ENCODE results near the gene FKBP9.
"Not testable (repeated sequence)": the region's sequence is repeated elsewhere in the genome, so short reads cannot be mapped to it uniquely, and the experiment has no call there.

FKBP9 gene

GRCh38 chr7:32948202-32948601, 9.0 kb upstream of the FKBP9 start:
- Histone ChIP-seq H3K9me3 (ENCODE audit: control insufficient read depth in 2 of 2, low read length in 2 of 2) (peaks cover 6 to 8% of the 10 kb centered on the region in 2 donors), H3K4me1 (ENCODE audit: control insufficient read depth in 2 of 2, insufficient read depth in 2 of 2, low read length in 2 of 2) (peaks cover 0 to under 1% of the 10 kb centered on the region in 2 donors), H3K4me3 (ENCODE audit: low read length in 2 of 2) (no peak overlapping the region), H3K27me3 (ENCODE audit: control insufficient read depth in 2 of 2, insufficient read depth in 2 of 2, low read length in 2 of 2) (no peaks in the 10 kb centered on the region), H3K27ac (ENCODE audit: low read depth in 2 of 2, low read length in 2 of 2) (no peak overlapping the region), H3K9ac (ENCODE audit: low read depth in 1 of 2, low read length in 2 of 2) (no peak overlapping the region), H3K36me3 (ENCODE audit: control insufficient read depth in 2 of 2, insufficient read depth in 2 of 2, low read length in 2 of 2) (no peaks in the 10 kb centered on the region)

GRCh38 chr7:32952876-32953275, 4.4 kb upstream of the FKBP9 start:
- Histone ChIP-seq H3K27ac (ENCODE audit: low read depth in 2 of 2, low read length in 2 of 2) (no peak overlapping the region), H3K36me3 (ENCODE audit: control insufficient read depth in 2 of 2, insufficient read depth in 2 of 2, low read length in 2 of 2) (no peaks in the 10 kb centered on the region), H3K4me1 (ENCODE audit: control insufficient read depth in 2 of 2, insufficient read depth in 2 of 2, low read length in 2 of 2) (peaks cover 2% of the 10 kb centered on the region in 2 donors), H3K27me3 (ENCODE audit: control insufficient read depth in 2 of 2, insufficient read depth in 2 of 2, low read length in 2 of 2) (no peaks in the 10 kb centered on the region), H3K9me3 (ENCODE audit: control insufficient read depth in 2 of 2, low read length in 2 of 2) (peaks cover 2 to 8% of the 10 kb centered on the region in 2 donors), H3K4me3 (ENCODE audit: low read length in 2 of 2) (no peak overlapping the region), H3K9ac (ENCODE audit: low read depth in 1 of 2, low read length in 2 of 2) (no peak overlapping the region)

GRCh38 chr7:32958046-32959025, 1.1 kb downstream of the FKBP9 start:
- Histone ChIP-seq H3K4me1 (ENCODE audit: control insufficient read depth in 2 of 2, insufficient read depth in 2 of 2, low read length in 2 of 2) (peaks cover 6 to 12% of the 10 kb centered on the region in 2 donors), H3K4me3 (ENCODE audit: low read length in 2 of 2) (peak overlapping the region; percentile 85 to 95), H3K36me3 (ENCODE audit: control insufficient read depth in 2 of 2, insufficient read depth in 2 of 2, low read length in 2 of 2) (no peaks in the 10 kb centered on the region), H3K9me3 (ENCODE audit: control insufficient read depth in 2 of 2, low read length in 2 of 2) (no peaks in the 10 kb centered on the region), H3K27ac (ENCODE audit: low read depth in 2 of 2, low read length in 2 of 2) (peak overlapping the region; percentile 95), H3K9ac (ENCODE audit: low read depth in 1 of 2, low read length in 2 of 2) (peak overlapping the region; percentile 84 to 95), H3K27me3 (ENCODE audit: control insufficient read depth in 2 of 2, insufficient read depth in 2 of 2, low read length in 2 of 2) (no peaks in the 10 kb centered on the region)

GRCh38 chr7:32963880-32964301, 6.7 kb downstream of the FKBP9 start:
- H3K27ac ChIP-seq (ENCODE audit: low read depth in 2 of 2, low read length in 2 of 2); H3K4me3 ChIP-seq (ENCODE audit: low read length in 2 of 2); H3K4me1 ChIP-seq (ENCODE audit: control insufficient read depth in 2 of 2, insufficient read depth in 2 of 2, low read length in 2 of 2); H3K36me3 ChIP-seq (ENCODE audit: control insufficient read depth in 2 of 2, insufficient read depth in 2 of 2, low read length in 2 of 2); H3K27me3 ChIP-seq (ENCODE audit: control insufficient read depth in 2 of 2, insufficient read depth in 2 of 2, low read length in 2 of 2); H3K9me3 ChIP-seq (ENCODE audit: control insufficient read depth in 2 of 2, low read length in 2 of 2); H3K9ac ChIP-seq (ENCODE audit: low read depth in 1 of 2, low read length in 2 of 2): not testable (repeated sequence)

- H3K9me3 ChIP-seq (ENCODE audit: control insufficient read depth in 2 of 2, low read length in 2 of 2); H3K9ac ChIP-seq (ENCODE audit: low read depth in 1 of 2, low read length in 2 of 2); H3K27ac ChIP-seq (ENCODE audit: low read depth in 2 of 2, low read length in 2 of 2); H3K4me1 ChIP-seq (ENCODE audit: control insufficient read depth in 2 of 2, insufficient read depth in 2 of 2, low read length in 2 of 2); H3K27me3 ChIP-seq (ENCODE audit: control insufficient read depth in 2 of 2, insufficient read depth in 2 of 2, low read length in 2 of 2); H3K36me3 ChIP-seq (ENCODE audit: control insufficient read depth in 2 of 2, insufficient read depth in 2 of 2, low read length in 2 of 2); H3K4me3 ChIP-seq (ENCODE audit: low read length in 2 of 2): not testable (repeated sequence)
Measured at GRCh38 chr7:32964461-32965159, 7.4 kb downstream of the FKBP9 start.

GRCh38 chr7:32966489-32967267, 9.4 kb downstream of the FKBP9 start:
- H3K9me3 ChIP-seq (ENCODE audit: control insufficient read depth in 2 of 2, low read length in 2 of 2); H3K36me3 ChIP-seq (ENCODE audit: control insufficient read depth in 2 of 2, insufficient read depth in 2 of 2, low read length in 2 of 2); H3K27me3 ChIP-seq (ENCODE audit: control insufficient read depth in 2 of 2, insufficient read depth in 2 of 2, low read length in 2 of 2); H3K4me3 ChIP-seq (ENCODE audit: low read length in 2 of 2); H3K9ac ChIP-seq (ENCODE audit: low read depth in 1 of 2, low read length in 2 of 2); H3K4me1 ChIP-seq (ENCODE audit: control insufficient read depth in 2 of 2, insufficient read depth in 2 of 2, low read length in 2 of 2): not testable (repeated sequence)
- peak overlapping the region in 1 of 2 donors; percentile 47 for H3K27ac ChIP-seq (ENCODE audit: low read depth in 2 of 2, low read length in 2 of 2)

- not testable (repeated sequence) for H3K9ac ChIP-seq (ENCODE audit: low read depth in 1 of 2, low read length in 2 of 2); H3K27me3 ChIP-seq (ENCODE audit: control insufficient read depth in 2 of 2, insufficient read depth in 2 of 2, low read length in 2 of 2); H3K9me3 ChIP-seq (ENCODE audit: control insufficient read depth in 2 of 2, low read length in 2 of 2); H3K4me3 ChIP-seq (ENCODE audit: low read length in 2 of 2); H3K36me3 ChIP-seq (ENCODE audit: control insufficient read depth in 2 of 2, insufficient read depth in 2 of 2, low read length in 2 of 2); H3K4me1 ChIP-seq (ENCODE audit: control insufficient read depth in 2 of 2, insufficient read depth in 2 of 2, low read length in 2 of 2)
- peak overlapping the region in 1 of 2 donors; percentile 47 for H3K27ac ChIP-seq (ENCODE audit: low read depth in 2 of 2, low read length in 2 of 2)
Measured at GRCh38 chr7:32967268-32967582, 10.0 kb downstream of the FKBP9 start.

GRCh38 chr7:32971967-32972366, 14.7 kb downstream of the FKBP9 start:
- H3K9ac ChIP-seq (ENCODE audit: low read depth in 1 of 2, low read length in 2 of 2); H3K27ac ChIP-seq (ENCODE audit: low read depth in 2 of 2, low read length in 2 of 2); H3K4me3 ChIP-seq (ENCODE audit: low read length in 2 of 2); H3K36me3 ChIP-seq (ENCODE audit: control insufficient read depth in 2 of 2, insufficient read depth in 2 of 2, low read length in 2 of 2); H3K9me3 ChIP-seq (ENCODE audit: control insufficient read depth in 2 of 2, low read length in 2 of 2); H3K27me3 ChIP-seq (ENCODE audit: control insufficient read depth in 2 of 2, insufficient read depth in 2 of 2, low read length in 2 of 2); H3K4me1 ChIP-seq (ENCODE audit: control insufficient read depth in 2 of 2, insufficient read depth in 2 of 2, low read length in 2 of 2): not testable (repeated sequence)

- not testable (repeated sequence) for H3K4me1 ChIP-seq (ENCODE audit: control insufficient read depth in 2 of 2, insufficient read depth in 2 of 2, low read length in 2 of 2); H3K27me3 ChIP-seq (ENCODE audit: control insufficient read depth in 2 of 2, insufficient read depth in 2 of 2, low read length in 2 of 2); H3K9ac ChIP-seq (ENCODE audit: low read depth in 1 of 2, low read length in 2 of 2); H3K4me3 ChIP-seq (ENCODE audit: low read length in 2 of 2); H3K36me3 ChIP-seq (ENCODE audit: control insufficient read depth in 2 of 2, insufficient read depth in 2 of 2, low read length in 2 of 2); H3K27ac ChIP-seq (ENCODE audit: low read depth in 2 of 2, low read length in 2 of 2); H3K9me3 ChIP-seq (ENCODE audit: control insufficient read depth in 2 of 2, low read length in 2 of 2)
Measured at GRCh38 chr7:32977159-32977558, 19.9 kb downstream of the FKBP9 start.

- H3K27me3 ChIP-seq (ENCODE audit: control insufficient read depth in 2 of 2, insufficient read depth in 2 of 2, low read length in 2 of 2); H3K27ac ChIP-seq (ENCODE audit: low read depth in 2 of 2, low read length in 2 of 2); H3K9ac ChIP-seq (ENCODE audit: low read depth in 1 of 2, low read length in 2 of 2); H3K4me3 ChIP-seq (ENCODE audit: low read length in 2 of 2); H3K4me1 ChIP-seq (ENCODE audit: control insufficient read depth in 2 of 2, insufficient read depth in 2 of 2, low read length in 2 of 2); H3K9me3 ChIP-seq (ENCODE audit: control insufficient read depth in 2 of 2, low read length in 2 of 2); H3K36me3 ChIP-seq (ENCODE audit: control insufficient read depth in 2 of 2, insufficient read depth in 2 of 2, low read length in 2 of 2): not testable (repeated sequence)
Measured at GRCh38 chr7:32979246-32979645, 22.0 kb downstream of the FKBP9 start.
